H1 (cell line): ENCODE data around the gene DNAAF8. TPM values are rescaled to one million over a fixed set of nuclear protein-coding genes. Genes with fewer than 3 reads are reported as not detected.

ENCODE experiments used
- CEBPB ChIP-seq: IDR thresholded peaks from 2 replicates; pipeline ENCODE4 v1.6.1; 2012; ENCODE audit warnings: low read depth, low read length
- CHD7 ChIP-seq: fragments of 300-600 bp; sonication (generic); IDR thresholded peaks from 2 replicates; pipeline ENCODE4 v1.7.1; 2012; ENCODE audit warnings: low read length, moderate library complexity, mild to moderate bottlenecking, inconsistent platforms; ENCODE audit not compliant: insufficient replicate concordance
- CREB1 ChIP-seq: IDR thresholded peaks from 2 replicates; pipeline ENCODE4 v1.6.1; 2012; ENCODE audit warnings: inconsistent platforms
- PHF8 ChIP-seq: fragments of 200-600 bp; sonication (generic); conservative IDR thresholded peaks from 2 replicates; pipeline ENCODE4 v1.7.1; 2012; ENCODE audit warnings: low read depth, mild to moderate bottlenecking, inconsistent platforms, low read length, moderate library complexity
- RFX5 ChIP-seq: IDR thresholded peaks from 2 replicates; pipeline ENCODE4 v1.6.1; 2011; ENCODE audit warnings: low read depth, low read length, improper control_type of control experiment, borderline replicate concordance
- SAP30 ChIP-seq: fragments of 300-600 bp; sonication (generic); IDR thresholded peaks from 2 replicates; pipeline ENCODE4 v1.7.1; 2012; ENCODE audit warnings: low read length, moderate library complexity, mild to moderate bottlenecking, inconsistent platforms; ENCODE audit not compliant: insufficient read depth, insufficient replicate concordance
- SIX5 ChIP-seq: IDR thresholded peaks from 2 replicates; pipeline ENCODE4 v1.6.1; 2011; ENCODE audit warnings: mild to moderate bottlenecking, low read depth, low read length
- SP2 ChIP-seq: IDR thresholded peaks from 2 replicates; pipeline ENCODE4 v1.6.1; 2012; ENCODE audit warnings: mild to moderate bottlenecking, low read length, inconsistent platforms
- SRF ChIP-seq: IDR thresholded peaks from 2 replicates; pipeline ENCODE4 v1.6.1; 2011; ENCODE audit warnings: mild to moderate bottlenecking, low read depth, low read length, moderate library complexity
- polyA plus RNA-seq, 7 experiments: library from polyadenylated mRNA; depleted of rRNA in 3 of 7; stranded (reverse) in 5 of 7; unstranded in 2 of 7; fragments of >200 nt in 5 of 7; fragments of 200-250 nt in 2 of 7; gene quantifications; 1 replicate in 5 of 7; 2 replicates in 1 of 7; 4 replicates in 1 of 7; pipeline versions ENCODE4 v1.2.1 to v1.2.3, GENCODE V29; 2011 to 2013; ENCODE audit warnings: missing spikeins in 2 of 7, mixed read lengths in 2 of 7
- total RNA-seq: library from RNA; stranded (reverse); fragmentation: NEBNext Ultra II Directional; extraction: Animal tissue kit (Norgen Biotek cat#: 25700); gene quantifications from 2 replicates; pipeline ENCODE4 v1.2.1, GENCODE V29; 2021

Gene DNAAF8
- total and polyA plus RNA-seq, 2 of the 8 experiments (the other 6 are each of a cell fraction or from before 2014, with no cell fraction given): 0.39 TPM; not detected in 1

- no peak for TF ChIP-seq CHD7
- no peak for TF ChIP-seq SP2
- no peak for TF ChIP-seq CEBPB
- no peak for TF ChIP-seq SIX5
- no peak for TF ChIP-seq CREB1
- TF ChIP-seq SAP30: no peak
- TF ChIP-seq RFX5: no peak
- no peak for TF ChIP-seq SRF
- TF ChIP-seq PHF8: no peak
Measured at GRCh38 chr16:4765511-4766474, 31.5 kb downstream of the DNAAF8 start (continued).
